ENCODE data around the gene SNAI3.
A peak's percentile ranks its signal among the peaks of the same experiment; 100 is the strongest.

SNAI3 gene

GRCh38 chr16:88706965-88707826, 20.9 kb upstream of the SNAI3 start:
- Histone ChIP-seq H3K9me3 (ENCODE audit: control insufficient read depth, insufficient read depth, low read depth, low read length) (no peaks in the 10 kb centered on the region), H3K36me3 (ENCODE audit: control insufficient read depth in 2 of 2, insufficient read depth in 1 of 2, low read length in 2 of 2) (peaks cover 0 to 26% of the 10 kb centered on the region in 2 experiments; a peak in 1 of 3 replicates), H3K4me3 (ENCODE audit: low read depth, low read length) (peak overlapping the region; percentile 75), H3K27ac (ENCODE audit: extremely low read depth, low read depth, low read length) (peak overlapping the region; percentile 70; the same call in 1 of the 2 replicates), H3K4me1 (ENCODE audit: control insufficient read depth, insufficient read depth, low read length) (no peaks in the 10 kb centered on the region)
- ChIA-PET POLR2A (interaction anchor here (1.1 kb wide), 1 partner anchor 44 kb away, joined by 3 read pairs; the partner anchor contains the start of gene MVD), CTCF (interaction anchor here (0.6 to 1.6 kb wide), 2 partner anchors 30 to 130 kb away, joined by 5 to 6 read pairs; no protein-coding TSS in a partner anchor)
- TF ChIP-seq ZNF521 (tag by site-specific recombination; IDR thresholded peaks at IDR 0.05) (no peak), ZNF10 (tag by site-specific recombination; IDR thresholded peaks at IDR 0.05) (peak; percentile 93), PRDM1 (tag by site-specific recombination; IDR thresholded peaks at IDR 0.05) (peak; percentile 14; the same call in 1 of the 2 replicates)

- POLR2A ChIA-PET, result interaction anchor here (1.1 to 1.5 kb wide), 2 partner anchors 12 to 44 kb away, joined by 3 read pairs; partner anchors contain the start of gene MVD
- Histone ChIP-seq H3K27ac (ENCODE audit: extremely low read depth, low read depth, low read length) (peak within 1 kb of the TSS; percentile 70; the same call in 1 of the 2 replicates), H3K4me3 (ENCODE audit: low read depth, low read length) (peak within 1 kb of the TSS; percentile 75), H3K36me3 (ENCODE audit: control insufficient read depth in 2 of 2, insufficient read depth in 1 of 2, low read length in 2 of 2) (peaks cover 0 to 24% of the 10 kb centered on the region in 2 experiments; a peak in 1 of 3 replicates), H3K9me3 (ENCODE audit: control insufficient read depth, insufficient read depth, low read depth, low read length) (no peaks in the 10 kb centered on the region), H3K4me1 (ENCODE audit: control insufficient read depth, insufficient read depth, low read length) (no peaks in the 10 kb centered on the region)
- CTCF ChIA-PET, result interaction anchor here (1.6 kb wide), 2 partner anchors 30 to 31 kb away, joined by 6 read pairs; no protein-coding TSS in a partner anchor
- TF ChIP-seq ZNF76 (tag by site-specific recombination; IDR thresholded peaks at IDR 0.05; ENCODE audit: borderline replicate concordance, low read depth) (peak; percentile 71; the same call in 1 of the 2 replicates), OSR2 (tag by site-specific recombination; IDR thresholded peaks at IDR 0.05) (peak; percentile 29; the same call in 1 of the 2 replicates), ZBTB26 (tag by site-specific recombination; optimal IDR thresholded peaks at IDR 0.05) (peak; percentile 72), ZNF843 (tag by site-specific recombination; IDR thresholded peaks at IDR 0.05) (no peak), AEBP2 (tag by site-specific recombination; IDR thresholded peaks at IDR 0.05; ENCODE audit: borderline replicate concordance) (no peak), ZNF114 (tag by site-specific recombination; IDR thresholded peaks at IDR 0.05) (no peak), KLF17 (tag by site-specific recombination; IDR thresholded peaks at IDR 0.05) (no peak), ZNF335 (tag by site-specific recombination; conservative IDR thresholded peaks at IDR 0.05) (peak; percentile 72), ZBTB48 (tag by site-specific recombination; IDR thresholded peaks at IDR 0.05) (no peak), YY1 (tag by site-specific recombination; IDR thresholded peaks at IDR 0.05) (peak; percentile 32; the same call in 1 of the 2 replicates), EGR2 (tag by site-specific recombination; IDR thresholded peaks at IDR 0.05; ENCODE audit: low read depth) (peak; percentile 16; the same call in 1 of the 2 replicates), ZSCAN30 (tag by site-specific recombination; IDR thresholded peaks at IDR 0.05) (peak; percentile 77), ZNF791 (tag by site-specific recombination; IDR thresholded peaks at IDR 0.05) (no peak), ZBTB21 (tag by site-specific recombination; IDR thresholded peaks at IDR 0.05) (peak; percentile 57; the same call in 1 of the 2 replicates), ZNF660 (tag by site-specific recombination; IDR thresholded peaks at IDR 0.05) (peak; percentile 88), ZNF561 (tag by site-specific recombination; IDR thresholded peaks at IDR 0.05; ENCODE audit: borderline replicate concordance) (peak; percentile 52; the same call in 1 of the 2 replicates), ZBTB1 (tag by site-specific recombination; IDR thresholded peaks at IDR 0.05) (no peak), SP3 (tag by site-specific recombination; IDR thresholded peaks at IDR 0.05) (no peak), ZBTB8A (tag by site-specific recombination; IDR thresholded peaks at IDR 0.05) (peak; percentile 63), ZNF677 (tag by site-specific recombination; IDR thresholded peaks at IDR 0.05) (no peak), ZNF10 (tag by site-specific recombination; IDR thresholded peaks at IDR 0.05) (0 out of 2 replicates have a peak, but pooled peaks have one; percentile 24)
- TF ChIP-seq, protein P1, sequence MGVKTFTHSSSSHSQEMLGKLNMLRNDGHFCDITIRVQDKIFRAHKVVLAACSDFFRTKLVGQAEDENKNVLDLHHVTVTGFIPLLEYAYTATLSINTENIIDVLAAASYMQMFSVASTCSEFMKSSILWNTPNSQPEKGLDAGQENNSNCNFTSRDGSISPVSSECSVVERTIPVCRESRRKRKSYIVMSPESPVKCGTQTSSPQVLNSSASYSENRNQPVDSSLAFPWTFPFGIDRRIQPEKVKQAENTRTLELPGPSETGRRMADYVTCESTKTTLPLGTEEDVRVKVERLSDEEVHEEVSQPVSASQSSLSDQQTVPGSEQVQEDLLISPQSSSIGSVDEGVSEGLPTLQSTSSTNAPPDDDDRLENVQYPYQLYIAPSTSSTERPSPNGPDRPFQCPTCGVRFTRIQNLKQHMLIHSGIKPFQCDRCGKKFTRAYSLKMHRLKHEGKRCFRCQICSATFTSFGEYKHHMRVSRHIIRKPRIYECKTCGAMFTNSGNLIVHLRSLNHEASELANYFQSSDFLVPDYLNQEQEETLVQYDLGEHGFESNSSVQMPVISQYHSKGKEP (tag by site-specific recombination; IDR thresholded peaks at IDR 0.05), result peak; percentile 56
- TF ChIP-seq, protein P2, sequence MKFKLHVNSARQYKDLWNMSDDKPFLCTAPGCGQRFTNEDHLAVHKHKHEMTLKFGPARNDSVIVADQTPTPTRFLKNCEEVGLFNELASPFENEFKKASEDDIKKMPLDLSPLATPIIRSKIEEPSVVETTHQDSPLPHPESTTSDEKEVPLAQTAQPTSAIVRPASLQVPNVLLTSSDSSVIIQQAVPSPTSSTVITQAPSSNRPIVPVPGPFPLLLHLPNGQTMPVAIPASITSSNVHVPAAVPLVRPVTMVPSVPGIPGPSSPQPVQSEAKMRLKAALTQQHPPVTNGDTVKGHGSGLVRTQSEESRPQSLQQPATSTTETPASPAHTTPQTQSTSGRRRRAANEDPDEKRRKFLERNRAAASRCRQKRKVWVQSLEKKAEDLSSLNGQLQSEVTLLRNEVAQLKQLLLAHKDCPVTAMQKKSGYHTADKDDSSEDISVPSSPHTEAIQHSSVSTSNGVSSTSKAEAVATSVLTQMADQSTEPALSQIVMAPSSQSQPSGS (tag by site-specific recombination; IDR thresholded peaks at IDR 0.05; ENCODE audit: low read depth), result peak; percentile 88
Observed at GRCh38 chr16:88706229-88706964, 20.1 kb upstream of the SNAI3 start, which contains the start of the genes CTU2 and RNF166. CTU2 (plus strand) TSS chr16:88706503; CDS start chr16:88706531, 28 bp downstream. RNF166 (minus strand) TSS chr16:88706408; CDS start chr16:88706325, 83 bp downstream.
